ENCODE results near the gene IRF2.

Gene IRF2

DNA sequence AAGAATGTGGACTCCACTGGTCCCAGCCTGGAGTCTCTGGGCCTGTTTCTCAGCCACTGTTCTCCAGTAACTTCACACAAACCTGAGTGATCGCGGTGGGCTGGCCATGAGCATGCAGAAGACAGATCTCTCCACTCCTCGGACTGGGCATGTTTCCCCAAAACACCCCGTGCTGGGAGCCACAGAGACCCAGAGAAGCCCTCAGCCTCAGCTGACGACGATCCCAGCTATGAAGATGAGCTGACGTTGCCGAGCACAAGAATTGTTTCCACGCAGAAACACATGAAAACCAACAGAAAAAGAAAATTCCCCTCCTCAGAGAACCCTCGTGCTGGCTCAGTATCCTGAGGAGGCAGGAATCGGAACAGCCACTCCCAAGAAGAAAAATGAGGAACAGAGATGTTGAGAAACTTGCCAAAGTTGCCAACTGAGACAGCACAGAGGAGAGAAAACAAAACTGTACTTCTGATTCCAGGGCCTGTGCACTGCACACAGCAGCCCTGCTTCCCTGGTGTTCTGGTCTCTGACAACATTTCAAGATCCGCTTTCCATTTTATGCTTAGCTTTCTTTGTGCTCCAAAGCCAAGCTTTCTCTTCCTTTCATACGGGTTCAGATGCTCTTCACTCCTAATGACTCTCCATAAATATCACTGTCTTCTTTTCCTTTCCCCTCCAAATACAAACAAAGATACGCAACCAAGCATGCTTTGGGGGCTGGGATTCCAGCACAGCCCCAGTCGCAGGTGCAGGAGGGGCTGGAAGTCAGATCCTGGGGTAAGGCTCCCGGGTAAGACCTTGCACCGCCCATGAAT, 81.4 kb downstream of the IRF2 start:
- no peak for DNase-seq (ENCODE audit: insufficient read length, low spot score)
- FAIRE-seq, result no peak
- TF ChIP-seq POLR2AphosphoS5 (IDR thresholded peaks at IDR 0.05; ENCODE audit: low read depth, low read length) (no peak), PAX5 (IDR thresholded peaks at IDR 0.05; ENCODE audit: insufficient read depth, low read length, severe bottlenecking) (no peak), SPI1 (IDR thresholded peaks at IDR 0.05; ENCODE audit: low read depth, low read length) (no peak), TAF1 (IDR thresholded peaks at IDR 0.05; ENCODE audit: low read depth, low read length) (no peak), POLR2A (IDR thresholded peaks at IDR 0.05; ENCODE audit: low read depth, low read length) (no peak)

DNA sequence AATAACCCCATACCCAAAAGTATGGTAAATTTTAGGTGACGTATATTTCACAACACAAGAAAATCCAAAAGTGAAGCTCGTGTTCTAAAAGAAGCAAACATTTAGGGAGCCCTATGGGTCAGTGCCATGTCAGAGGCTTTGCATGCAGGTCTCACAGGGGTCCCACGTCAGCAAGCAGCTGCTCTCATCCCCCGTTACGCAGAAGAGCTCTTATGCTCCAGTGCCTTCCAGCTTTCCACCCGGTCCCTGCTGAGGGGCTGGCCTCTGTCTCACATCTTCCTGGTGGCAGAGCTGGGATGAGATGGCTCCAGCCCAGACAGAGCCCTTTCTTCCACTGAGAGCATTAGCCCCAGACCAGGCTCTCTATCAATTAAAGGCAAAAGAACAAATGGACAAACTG, 82.0 kb downstream of the IRF2 start:
- FAIRE-seq, result no peak
- TF ChIP-seq POLR2A (IDR thresholded peaks at IDR 0.05; ENCODE audit: low read depth, low read length) (no peak), TAF1 (IDR thresholded peaks at IDR 0.05; ENCODE audit: low read depth, low read length) (no peak), PAX5 (IDR thresholded peaks at IDR 0.05; ENCODE audit: insufficient read depth, low read length, severe bottlenecking) (no peak), SPI1 (IDR thresholded peaks at IDR 0.05; ENCODE audit: low read depth, low read length) (no peak), POU2F2 (IDR thresholded peaks at IDR 0.05; ENCODE audit: low read depth, low read length) (no peak), POLR2AphosphoS5 (IDR thresholded peaks at IDR 0.05; ENCODE audit: low read depth, low read length) (no peak)
- no peak for DNase-seq (ENCODE audit: insufficient read length, low spot score)

DNA sequence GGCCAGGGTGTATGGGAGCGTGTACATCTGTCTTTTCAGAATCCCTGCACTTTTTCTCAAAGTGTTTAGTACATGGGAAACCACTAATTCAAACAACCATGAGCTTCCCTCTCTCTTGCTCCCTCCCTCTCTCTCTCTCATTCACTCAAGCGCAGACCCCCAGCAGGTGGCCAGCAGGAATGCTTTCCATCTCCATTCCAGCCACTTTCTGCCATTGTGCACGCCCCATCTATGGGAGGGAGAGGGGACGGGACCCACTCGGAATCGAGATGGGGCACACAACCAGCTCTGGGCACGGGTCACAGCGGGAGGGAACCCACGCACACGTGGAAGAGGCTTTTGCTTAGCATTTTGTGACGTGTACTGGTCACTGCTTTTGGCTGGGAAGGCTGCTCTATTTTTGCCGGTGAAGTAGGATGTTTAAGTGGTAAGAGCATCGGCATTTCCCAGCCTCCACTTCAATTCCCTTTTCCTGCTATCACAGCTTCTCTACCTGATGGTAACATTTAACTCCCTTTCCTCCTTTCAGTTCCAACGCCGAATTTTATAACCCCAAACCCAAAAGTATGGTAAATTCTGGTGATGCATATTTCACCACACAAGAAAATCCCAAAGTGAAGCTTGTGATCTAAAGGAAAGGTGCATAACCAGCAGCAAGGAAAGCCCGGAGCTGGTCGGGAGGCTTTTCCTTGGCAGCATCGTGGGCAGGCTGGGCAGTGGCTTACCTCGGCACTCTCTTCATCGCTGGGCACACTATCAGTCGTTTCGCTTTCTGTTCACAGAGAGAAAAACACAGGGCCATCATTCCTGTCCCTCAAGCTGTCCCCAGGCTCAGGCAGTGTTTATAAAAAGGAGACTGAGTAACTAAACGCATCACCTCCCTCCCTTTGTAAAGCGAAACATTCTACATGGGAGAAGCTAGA, 84.1 kb downstream of the IRF2 start:
- FAIRE-seq, result no peak
- DNase-seq (ENCODE audit: insufficient read length, low spot score), result no peak
- TF ChIP-seq TAF1 (IDR thresholded peaks at IDR 0.05; ENCODE audit: low read depth, low read length) (no peak), POLR2AphosphoS5 (IDR thresholded peaks at IDR 0.05; ENCODE audit: low read depth, low read length) (no peak), PAX5 (IDR thresholded peaks at IDR 0.05; ENCODE audit: insufficient read depth, low read length, severe bottlenecking) (no peak), SPI1 (IDR thresholded peaks at IDR 0.05; ENCODE audit: low read depth, low read length) (no peak), POU2F2 (IDR thresholded peaks at IDR 0.05; ENCODE audit: low read depth, low read length) (no peak), POLR2A (IDR thresholded peaks at IDR 0.05; ENCODE audit: low read depth, low read length) (no peak)

DNA sequence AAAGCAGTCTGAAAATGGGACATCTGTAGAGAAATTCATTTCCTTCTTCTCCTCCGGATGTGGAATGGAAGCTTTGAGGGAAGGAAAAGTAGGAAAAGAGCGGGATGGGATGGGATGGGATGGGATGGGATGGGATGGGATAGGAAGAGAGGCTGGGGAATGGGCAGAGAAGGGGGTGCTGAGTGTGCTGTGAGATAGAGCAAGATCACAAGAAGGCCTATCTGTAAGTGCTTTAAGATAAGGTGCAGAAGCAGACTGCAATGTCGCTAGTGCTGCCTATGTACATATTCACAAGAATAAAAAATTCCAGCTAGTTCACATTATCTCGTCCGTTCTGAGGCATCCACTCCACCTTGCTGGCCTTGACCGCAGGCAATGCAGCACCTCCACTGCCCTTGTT, 86.2 kb downstream of the IRF2 start:
- TF ChIP-seq TAF1 (IDR thresholded peaks at IDR 0.05; ENCODE audit: low read depth, low read length) (no peak), PAX5 (IDR thresholded peaks at IDR 0.05; ENCODE audit: insufficient read depth, low read length, severe bottlenecking) (no peak), POLR2AphosphoS5 (IDR thresholded peaks at IDR 0.05; ENCODE audit: low read depth, low read length) (no peak), POU2F2 (IDR thresholded peaks at IDR 0.05; ENCODE audit: low read depth, low read length) (no peak), POLR2A (IDR thresholded peaks at IDR 0.05; ENCODE audit: low read depth, low read length) (no peak), SPI1 (IDR thresholded peaks at IDR 0.05; ENCODE audit: low read depth, low read length) (no peak)

DNA sequence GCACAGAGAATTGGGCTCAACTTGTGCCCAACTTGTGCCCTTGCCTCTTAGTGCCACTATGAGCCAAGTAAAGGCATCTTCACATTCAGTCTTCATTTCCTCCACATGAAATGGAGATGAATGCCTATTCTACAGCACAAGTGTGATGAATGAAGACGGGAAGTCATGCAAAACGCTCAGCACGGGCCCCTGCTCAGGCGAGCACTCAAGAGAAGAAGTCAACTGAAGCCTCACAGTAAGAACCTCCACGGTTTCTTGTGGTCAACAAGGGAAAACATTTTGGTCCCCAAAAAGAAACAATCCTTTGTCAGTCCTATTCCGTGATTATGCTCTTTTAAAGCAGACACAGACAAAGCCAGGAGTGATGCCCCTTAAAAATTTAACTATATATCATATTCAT, 87.0 kb downstream of the IRF2 start:
- TF ChIP-seq POLR2A (IDR thresholded peaks at IDR 0.05; ENCODE audit: low read depth, low read length), result no peak
- no peak for TF ChIP-seq POLR2AphosphoS5 (IDR thresholded peaks at IDR 0.05; ENCODE audit: low read depth, low read length)
- TF ChIP-seq TAF1 (IDR thresholded peaks at IDR 0.05; ENCODE audit: low read depth, low read length), result no peak
- 0 out of 2 replicates have a peak, but pooled peaks have one; percentile 18 for TF ChIP-seq SPI1 (IDR thresholded peaks at IDR 0.05; ENCODE audit: low read depth, low read length)
- TF ChIP-seq PAX5 (IDR thresholded peaks at IDR 0.05; ENCODE audit: insufficient read depth, low read length, severe bottlenecking), result no peak
- no peak for TF ChIP-seq POU2F2 (IDR thresholded peaks at IDR 0.05; ENCODE audit: low read depth, low read length)
- peak; percentile 85 for FAIRE-seq

More for the DNA sequence above, 86.2 kb downstream of the IRF2 start:
- DNase-seq (ENCODE audit: insufficient read length, low spot score) (no peak), FAIRE-seq (no peak)

DNA sequence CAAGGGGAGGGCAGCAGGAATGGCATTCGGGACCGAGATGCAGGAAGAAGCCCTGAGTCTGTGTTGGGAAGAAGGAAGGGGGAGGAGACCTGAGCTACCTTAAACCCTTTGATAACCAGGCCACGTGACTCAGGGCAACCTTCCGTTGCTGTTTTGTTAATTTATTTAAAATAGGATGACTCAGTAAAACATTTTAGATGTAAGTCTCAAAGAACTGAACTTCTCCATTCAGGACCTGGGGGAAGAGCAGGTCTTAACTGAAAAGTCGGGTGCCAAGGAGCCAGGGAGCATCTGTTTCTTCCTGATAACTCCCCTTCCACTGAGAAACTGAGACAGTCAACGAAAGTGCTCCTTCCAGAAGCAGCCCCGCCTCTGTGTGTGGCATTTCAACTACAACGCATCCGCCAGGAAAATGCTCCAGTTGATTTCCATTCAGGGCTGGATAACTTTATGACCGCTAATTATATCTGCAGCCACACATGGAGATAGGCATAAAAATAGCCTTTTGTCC, 88.0 kb downstream of the IRF2 start:
- TF ChIP-seq SPI1 (IDR thresholded peaks at IDR 0.05; ENCODE audit: low read depth, low read length) (no peak), POU2F2 (IDR thresholded peaks at IDR 0.05; ENCODE audit: low read depth, low read length) (no peak), TAF1 (IDR thresholded peaks at IDR 0.05; ENCODE audit: low read depth, low read length) (no peak), POLR2A (IDR thresholded peaks at IDR 0.05; ENCODE audit: low read depth, low read length) (no peak), POLR2AphosphoS5 (IDR thresholded peaks at IDR 0.05; ENCODE audit: low read depth, low read length) (no peak), PAX5 (IDR thresholded peaks at IDR 0.05; ENCODE audit: insufficient read depth, low read length, severe bottlenecking) (no peak)
- FAIRE-seq (no peak), DNase-seq (ENCODE audit: insufficient read length, low spot score) (no peak)

More for the DNA sequence above, 87.0 kb downstream of the IRF2 start:
- DNase-seq (ENCODE audit: insufficient read length, low spot score), result no peak

DNA sequence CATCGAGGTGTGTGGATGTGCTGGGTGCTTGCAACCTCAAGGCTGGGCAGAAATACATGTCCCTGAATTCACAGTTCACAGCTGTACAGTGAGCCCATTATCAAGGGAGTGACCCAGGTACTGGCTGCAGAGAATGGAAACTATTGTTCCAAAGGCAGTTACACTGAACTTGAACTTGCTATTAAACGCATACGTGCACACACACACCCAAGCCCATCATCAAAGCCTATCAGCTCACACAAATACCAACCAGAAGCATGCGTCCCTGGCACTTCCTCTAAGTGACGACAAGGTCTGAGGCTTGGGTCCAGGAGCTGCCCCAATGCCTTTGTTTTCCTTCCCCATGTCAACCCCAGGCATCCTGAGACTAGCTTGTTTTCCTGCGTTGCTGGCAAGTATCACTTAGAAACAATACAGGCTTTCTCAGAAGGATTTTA, 88.6 kb downstream of the IRF2 start:
- TF ChIP-seq POLR2A (IDR thresholded peaks at IDR 0.05; ENCODE audit: low read depth, low read length), result no peak
- TF ChIP-seq SPI1 (IDR thresholded peaks at IDR 0.05; ENCODE audit: low read depth, low read length), result peak; percentile 38
- FAIRE-seq (peak; percentile 91), DNase-seq (ENCODE audit: insufficient read length, low spot score) (no peak)

DNA sequence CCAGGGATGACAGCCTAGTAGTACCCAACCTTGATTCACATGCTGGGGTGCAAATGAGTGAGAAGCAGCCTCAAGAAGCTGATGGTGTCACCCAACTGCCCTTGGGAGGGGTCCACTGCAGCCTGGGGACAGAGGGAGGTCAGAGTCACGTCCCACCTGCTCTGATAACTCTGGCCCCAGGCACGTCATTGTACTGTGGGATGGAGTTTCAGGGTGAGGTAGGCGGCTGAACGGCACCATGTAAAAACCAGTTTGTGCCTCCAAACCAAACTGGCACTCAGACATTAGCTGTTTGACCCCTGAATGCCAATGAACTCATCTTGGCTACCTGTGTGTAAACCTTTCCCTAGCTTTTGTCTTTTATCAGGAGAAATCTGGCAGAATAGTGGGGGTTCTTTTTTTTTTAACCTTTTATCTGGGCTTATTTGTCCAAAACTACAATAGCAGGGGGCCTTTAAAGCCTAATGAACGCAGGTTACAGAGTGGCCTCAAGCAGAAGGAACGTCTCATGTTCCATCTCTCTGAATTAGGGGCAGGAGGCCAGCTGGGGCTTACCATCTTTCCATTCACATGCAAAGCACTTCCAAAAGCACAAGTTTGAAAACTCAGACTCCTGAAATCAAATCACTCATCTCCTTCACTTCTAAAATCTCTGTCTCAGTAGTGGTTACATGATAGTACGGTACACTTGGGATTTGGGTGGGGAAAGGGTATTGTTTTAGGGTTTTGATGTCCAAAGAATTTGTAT, 89.4 kb downstream of the IRF2 start:
- FAIRE-seq (peak; percentile 16), DNase-seq (ENCODE audit: insufficient read length, low spot score) (no peak)

More for the DNA sequence above, 89.4 kb downstream of the IRF2 start:
- TF ChIP-seq POLR2A (IDR thresholded peaks at IDR 0.05; ENCODE audit: low read depth, low read length), result peak; percentile 38; the same call in 1 of the 2 replicates
- TF ChIP-seq TAF1 (IDR thresholded peaks at IDR 0.05; ENCODE audit: low read depth, low read length), result no peak
- TF ChIP-seq POU2F2 (IDR thresholded peaks at IDR 0.05; ENCODE audit: low read depth, low read length), result 0 out of 2 replicates have a peak, but pooled peaks have one; percentile 24
- TF ChIP-seq SPI1 (IDR thresholded peaks at IDR 0.05; ENCODE audit: low read depth, low read length), result no peak
- TF ChIP-seq POLR2AphosphoS5 (IDR thresholded peaks at IDR 0.05; ENCODE audit: low read depth, low read length), result 0 out of 2 replicates have a peak, but pooled peaks have one; percentile 10
- no peak for TF ChIP-seq PAX5 (IDR thresholded peaks at IDR 0.05; ENCODE audit: insufficient read depth, low read length, severe bottlenecking)

Data from GM12891 (cell line).